ENCODE results near the gene GIPC2.
A peak's percentile ranks its signal among the peaks of the same experiment; 100 is the strongest.
"Not testable (repeated sequence)": the region's sequence is repeated elsewhere in the genome, so short reads cannot be mapped to it uniquely, and the experiment has no call there.

GIPC2 gene, protein sequence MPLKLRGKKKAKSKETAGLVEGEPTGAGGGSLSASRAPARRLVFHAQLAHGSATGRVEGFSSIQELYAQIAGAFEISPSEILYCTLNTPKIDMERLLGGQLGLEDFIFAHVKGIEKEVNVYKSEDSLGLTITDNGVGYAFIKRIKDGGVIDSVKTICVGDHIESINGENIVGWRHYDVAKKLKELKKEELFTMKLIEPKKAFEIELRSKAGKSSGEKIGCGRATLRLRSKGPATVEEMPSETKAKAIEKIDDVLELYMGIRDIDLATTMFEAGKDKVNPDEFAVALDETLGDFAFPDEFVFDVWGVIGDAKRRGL

GRCh38 chr1:78045926-78046778 is at the start of gene GIPC2:
Gene GIPC2, plus strand, starts transcription at chr1:78045966. Its CDS starts 129 bp downstream, at chr1:78046095.
- no peak for DNase-seq (ENCODE audit: low read depth)

DNA sequence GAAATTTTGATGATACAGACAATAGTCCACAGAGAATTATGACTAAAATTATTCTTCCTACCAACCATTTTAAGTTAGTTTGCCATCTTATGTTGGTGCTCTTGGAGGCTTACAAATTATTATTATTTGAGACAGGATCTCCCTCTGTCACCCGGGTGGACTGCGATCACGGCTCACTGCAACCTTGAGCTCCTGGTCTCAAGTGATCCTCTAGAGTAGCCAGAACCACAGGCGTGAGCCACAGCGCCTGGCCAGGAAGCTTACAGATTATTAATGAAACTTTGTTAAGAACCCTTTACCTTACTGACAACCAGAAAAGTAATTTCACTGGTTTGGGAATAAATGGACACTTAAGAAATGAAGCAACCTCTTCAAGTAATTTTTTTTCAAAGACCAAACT is 49.0 kb upstream of the GIPC2 start:
- no peak for DNase-seq (ENCODE audit: low read depth)

- not testable (repeated sequence) for DNase-seq (ENCODE audit: low read depth)
These were observed 45.2 kb upstream of the GIPC2 start for GRCh38 chr1:78000536-78000935.

GRCh38 chr1:78003070-78003746 is 42.6 kb upstream of the GIPC2 start:
- no peak for DNase-seq (ENCODE audit: low read depth)

DNA sequence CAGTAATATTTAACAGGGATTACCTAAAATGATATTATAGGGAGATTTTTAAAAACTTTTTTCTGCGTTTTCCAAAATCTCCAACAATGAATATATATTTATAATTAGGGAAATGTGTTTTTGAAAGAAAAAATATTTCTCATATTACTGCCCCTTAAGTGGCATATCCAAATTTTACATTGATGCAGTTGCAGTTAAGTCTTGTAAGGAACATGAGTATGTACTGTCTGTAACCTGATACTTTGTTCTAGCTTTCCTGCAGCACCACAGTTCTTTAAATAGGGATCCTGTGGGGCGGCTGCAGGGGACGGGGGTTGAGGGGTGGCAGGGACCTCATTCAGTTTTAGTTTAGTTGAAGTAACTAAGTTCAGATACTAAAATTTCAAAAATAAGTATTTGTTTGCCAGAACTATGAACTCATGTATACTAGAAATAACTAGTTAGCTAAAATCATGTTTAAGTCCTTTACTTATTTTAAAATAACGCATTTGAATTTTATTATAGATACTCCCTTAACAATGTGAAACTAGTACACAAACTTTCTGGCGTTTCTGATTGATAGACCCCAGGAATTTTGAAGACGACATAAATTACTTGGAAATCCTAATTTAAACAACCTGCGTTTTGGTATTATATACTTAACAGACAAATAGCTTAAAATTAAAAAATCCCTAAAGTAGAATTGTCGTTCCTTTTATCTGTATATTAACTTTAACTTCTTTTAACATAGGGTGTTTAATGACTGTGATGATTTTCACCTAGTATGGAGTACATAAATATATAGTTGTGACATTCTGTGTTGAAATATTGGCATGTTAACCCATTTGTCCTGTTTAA is 41.7 kb upstream of the GIPC2 start:
- peak; percentile 31 for DNase-seq (ENCODE audit: low read depth)

DNA sequence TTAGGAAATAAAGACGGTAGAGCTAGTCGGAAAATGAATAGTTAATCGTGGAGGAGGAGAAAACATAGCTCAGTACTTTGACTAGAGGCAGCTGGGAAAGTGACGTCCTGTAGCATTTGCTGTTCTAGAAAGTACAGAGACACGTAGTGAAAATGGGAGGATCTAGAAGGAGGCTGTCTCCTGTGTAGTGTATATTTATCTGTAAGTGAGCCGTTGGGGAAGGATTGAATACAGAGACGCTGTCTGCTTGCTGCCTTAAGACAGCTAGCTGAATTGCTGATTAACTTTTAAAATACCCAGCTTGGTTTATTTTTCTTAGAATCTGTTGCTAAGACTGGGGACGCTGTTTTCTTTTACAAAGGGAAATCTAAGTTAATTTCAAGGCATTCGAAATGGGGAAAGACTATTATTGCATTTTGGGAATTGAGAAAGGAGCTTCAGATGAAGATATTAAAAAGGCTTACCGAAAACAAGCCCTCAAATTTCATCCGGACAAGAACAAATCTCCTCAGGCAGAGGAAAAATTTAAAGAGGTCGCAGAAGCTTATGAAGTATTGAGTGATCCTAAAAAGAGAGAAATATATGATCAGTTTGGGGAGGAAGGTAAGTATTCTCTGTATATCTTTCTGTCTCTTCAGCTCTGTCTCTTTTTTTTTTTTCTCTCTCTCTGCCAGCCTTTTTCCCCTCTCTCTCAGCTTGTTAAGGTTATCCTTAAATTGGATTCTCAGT is 40.9 kb upstream of the GIPC2 start, which contains the start of gene DNAJB4:
DNAJB4 (plus strand) TSS at position 221 of the 729 bp plus-strand sequence; CDS start at position 393, 172 bp downstream.
- DNase-seq (ENCODE audit: low read depth) = peak; percentile 97

DNA sequence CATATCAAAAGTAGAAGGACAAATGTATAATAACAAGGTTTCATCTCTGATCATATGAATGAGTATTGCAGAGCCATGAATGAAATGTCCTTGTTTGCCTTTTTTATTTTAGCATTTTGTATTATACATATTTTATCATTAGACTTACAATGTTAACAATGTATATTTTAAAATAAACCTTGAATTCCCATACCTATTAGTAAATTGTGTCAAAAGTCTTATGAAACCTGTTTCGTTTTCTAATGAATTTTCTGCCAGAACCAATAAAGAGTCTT is 40.4 kb upstream of the GIPC2 start:
- no peak for DNase-seq (ENCODE audit: low read depth)

DNA sequence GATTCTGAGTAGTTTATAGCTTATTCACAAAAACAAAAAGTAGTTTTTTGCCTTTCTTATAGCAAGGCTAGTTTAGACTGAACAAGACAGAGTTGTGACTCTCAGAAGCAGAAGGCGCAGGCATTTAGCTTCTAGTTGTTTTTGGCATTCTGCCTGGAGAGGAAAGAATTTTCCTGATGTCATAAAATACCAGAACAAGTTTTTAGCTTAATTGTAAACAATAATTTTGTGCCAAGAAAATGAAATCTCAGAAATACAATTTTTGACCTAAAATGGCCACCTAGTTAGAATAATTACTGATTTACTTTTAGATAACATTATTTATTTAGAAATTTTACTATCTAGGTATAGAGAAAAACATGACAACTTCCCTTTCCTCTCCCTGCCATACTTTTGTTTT is 40.0 kb upstream of the GIPC2 start:
- peak; percentile 77 for DNase-seq (ENCODE audit: low read depth)

DNA sequence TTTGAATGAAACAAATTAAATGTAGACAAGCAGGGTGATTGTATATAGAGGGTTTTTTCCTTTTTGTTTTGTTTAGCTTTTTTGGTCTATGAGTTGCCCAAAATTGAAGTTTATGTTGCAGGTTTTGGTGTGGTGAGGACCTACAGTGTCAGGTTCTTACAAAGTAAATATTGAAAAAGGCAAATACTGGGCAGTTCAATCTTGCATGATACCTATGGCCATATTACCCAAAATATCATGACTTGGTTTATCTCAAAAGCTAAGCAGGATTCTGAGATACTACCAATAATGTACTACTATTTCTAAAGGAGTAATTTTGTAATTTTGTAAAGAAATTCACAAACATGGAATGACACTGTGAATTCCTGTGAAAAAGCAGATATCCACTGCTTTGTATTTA is 39.2 kb upstream of the GIPC2 start:
- DNase-seq (ENCODE audit: low read depth) = no peak

GRCh38 chr1:78007677-78008341 is 38.0 kb upstream of the GIPC2 start:
- DNase-seq (ENCODE audit: low read depth) = no peak

DNA sequence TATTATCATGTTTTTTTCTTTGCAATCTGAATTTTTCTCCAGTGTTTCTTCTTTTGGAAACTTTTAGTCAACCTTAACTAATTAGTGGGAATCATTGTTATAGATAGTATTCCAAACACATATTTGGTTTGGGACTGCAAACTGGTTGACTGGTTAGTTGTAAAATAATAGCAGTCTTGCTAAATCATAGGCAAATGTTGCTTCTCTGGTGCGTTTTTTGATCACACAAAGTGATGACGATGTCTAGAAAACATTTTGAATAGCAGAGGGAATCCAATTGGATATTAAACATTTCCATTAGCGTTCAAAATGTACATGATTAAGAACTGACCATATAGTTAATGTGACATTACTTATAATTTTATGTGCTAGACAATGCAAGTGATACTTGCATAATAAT is 36.5 kb upstream of the GIPC2 start:
- DNase-seq (ENCODE audit: low read depth) = no peak

DNA sequence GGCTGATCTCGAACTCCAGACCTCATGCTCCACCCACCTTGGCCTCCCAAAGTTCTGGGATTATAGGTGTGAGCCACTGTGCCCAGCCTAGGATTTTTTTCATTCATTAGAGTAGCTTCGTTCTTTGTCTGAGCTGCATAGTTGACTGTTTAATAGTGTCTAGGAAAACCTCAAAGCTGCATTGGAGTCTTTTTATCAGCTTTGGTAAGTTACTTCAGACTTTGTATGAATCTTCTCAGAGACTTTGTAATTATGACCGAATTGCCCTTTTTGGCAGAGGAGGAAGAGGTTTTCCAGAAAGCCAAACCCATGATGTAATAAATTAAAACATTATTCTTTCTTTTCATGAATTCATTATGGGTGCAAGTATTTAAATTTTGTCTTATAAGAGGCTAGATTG is 35.9 kb upstream of the GIPC2 start:
- DNase-seq (ENCODE audit: low read depth) = peak; percentile 18

GRCh38 chr1:78011050-78011449 is 34.7 kb upstream of the GIPC2 start:
- DNase-seq (ENCODE audit: low read depth) = no peak

DNA sequence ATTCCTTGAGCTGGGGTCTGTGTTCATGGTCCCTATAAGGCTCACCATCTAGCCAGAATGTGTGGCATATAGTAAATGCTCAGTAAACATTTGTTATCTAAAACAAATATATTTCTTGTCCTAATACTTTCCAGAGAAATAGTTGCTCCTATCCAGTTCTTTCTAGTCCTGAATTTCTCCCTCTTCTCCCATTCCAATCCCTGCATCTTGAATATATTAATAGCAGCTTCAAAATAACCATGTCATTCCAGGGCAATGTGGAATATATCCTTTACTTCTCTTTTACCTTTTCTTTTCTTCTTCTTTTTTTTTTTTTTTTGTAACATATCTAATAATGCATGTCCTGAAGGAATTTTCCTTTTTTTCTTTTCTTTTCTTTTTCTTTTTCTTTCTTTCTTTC is 30.6 kb upstream of the GIPC2 start:
- no peak for DNase-seq (ENCODE audit: low read depth)

DNA sequence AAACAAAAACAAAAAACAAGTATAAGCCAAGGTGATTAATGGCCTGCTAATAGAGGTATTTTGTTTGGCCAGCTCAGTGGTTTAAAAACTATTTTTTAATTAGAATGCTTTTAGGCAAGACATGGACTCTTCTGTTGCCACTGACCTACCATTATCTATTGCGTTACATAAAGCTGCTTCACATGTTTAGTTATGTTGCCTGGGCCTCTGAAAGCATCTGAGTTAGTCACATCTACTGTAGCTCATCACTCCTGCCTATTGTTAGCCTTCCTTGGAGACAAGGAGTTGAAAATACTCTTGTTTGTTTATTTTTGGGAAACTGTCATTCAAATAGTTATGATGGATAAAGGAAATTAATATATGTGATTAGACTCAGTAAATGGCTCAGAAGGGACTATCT is 26.7 kb upstream of the GIPC2 start:
- DNase-seq (ENCODE audit: low read depth) = no peak

DNA sequence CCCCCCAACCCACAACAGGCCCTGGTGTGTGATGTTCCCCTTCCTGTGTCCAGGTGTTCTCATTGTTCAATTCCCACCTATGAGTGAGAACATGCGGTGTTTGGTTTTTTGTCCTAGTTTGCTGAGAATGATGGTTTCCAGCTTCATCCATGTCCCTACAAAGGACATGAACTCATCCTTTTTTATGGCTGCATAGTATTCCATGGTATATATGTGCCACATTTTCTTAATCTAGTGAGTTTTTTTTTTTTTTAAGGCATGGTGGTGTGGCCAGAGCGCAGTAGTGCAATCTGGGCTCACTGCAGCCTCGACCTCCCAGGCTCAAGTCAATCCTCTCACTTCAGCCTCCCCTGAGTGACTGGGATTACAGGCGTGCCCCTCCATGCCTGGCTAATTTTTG is 24.6 kb upstream of the GIPC2 start:
- not testable (repeated sequence) for DNase-seq (ENCODE audit: low read depth)

- DNase-seq (ENCODE audit: low read depth) = no peak
These were observed 16.0 kb upstream of the GIPC2 start for GRCh38 chr1:78029793-78030192.

DNA sequence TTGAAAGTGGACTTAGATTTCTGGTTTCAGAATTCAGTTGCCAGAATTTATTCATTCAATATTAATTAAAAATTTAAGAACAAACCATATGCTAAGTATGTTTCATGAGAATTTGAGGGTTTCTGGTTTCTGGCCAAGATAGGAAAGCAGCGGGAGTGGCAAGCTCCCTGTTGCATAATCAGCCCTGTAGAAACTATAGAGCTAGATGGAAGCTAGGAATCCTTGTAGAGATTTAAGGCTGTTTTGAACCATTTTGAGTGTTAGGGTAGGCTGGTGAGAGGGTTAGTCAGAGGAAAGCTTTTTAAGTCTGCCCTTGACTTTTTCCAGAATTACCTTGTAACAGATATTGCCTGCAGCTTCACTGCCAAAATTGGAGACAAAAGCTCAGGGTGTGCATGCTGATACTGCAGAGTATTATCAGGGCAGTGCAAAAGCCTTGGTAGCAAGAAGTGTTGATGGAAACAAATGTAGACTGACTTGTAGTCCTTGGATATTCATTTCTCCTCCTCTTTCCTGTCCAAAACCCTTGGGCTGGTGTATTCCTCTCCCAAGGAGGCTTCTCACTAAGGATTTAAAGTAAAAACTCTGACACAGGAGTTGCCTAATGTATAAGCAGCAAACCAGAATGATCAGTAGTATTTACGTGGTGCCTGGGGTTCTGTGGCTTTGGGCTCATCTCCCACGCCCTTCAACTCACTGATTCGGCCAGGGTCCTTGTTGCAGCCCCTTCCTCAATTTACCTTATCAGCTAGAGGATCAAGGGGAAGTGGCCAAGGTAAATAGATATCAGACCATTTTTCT is 12.6 kb upstream of the GIPC2 start:
- no peak for DNase-seq (ENCODE audit: low read depth)

DNA sequence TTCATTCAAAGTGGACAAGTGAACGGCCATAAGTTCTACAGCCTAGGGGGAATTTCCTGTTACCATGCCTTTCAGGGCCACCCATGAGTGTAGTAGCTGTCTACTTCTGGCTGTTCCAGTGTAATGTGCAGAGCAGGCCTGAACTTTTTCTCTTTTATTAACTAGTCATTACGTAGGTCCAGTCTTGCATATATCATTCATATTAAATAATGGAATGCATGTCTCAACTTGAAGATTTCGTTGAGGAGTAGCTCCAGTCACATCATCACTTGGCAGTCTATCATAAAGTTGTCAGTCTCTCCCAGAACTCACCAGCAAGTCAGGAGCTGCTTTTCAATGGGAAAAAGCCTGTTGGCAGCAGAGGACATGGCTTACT is 12.0 kb upstream of the GIPC2 start:
- DNase-seq (ENCODE audit: low read depth) = no peak

GRCh38 chr1:78035121-78035520 is 10.6 kb upstream of the GIPC2 start:
- DNase-seq (ENCODE audit: low read depth) = no peak
